Measurements from ENCODE around the gene LDHB. TPM values are rescaled to one million over a fixed set of nuclear protein-coding genes. Genes with fewer than 3 reads are reported as not detected.

Gene LDHB
- total RNA-seq, 3 donors from 2014 or later: 95.4 to 347 (median 252) TPM

DNA sequence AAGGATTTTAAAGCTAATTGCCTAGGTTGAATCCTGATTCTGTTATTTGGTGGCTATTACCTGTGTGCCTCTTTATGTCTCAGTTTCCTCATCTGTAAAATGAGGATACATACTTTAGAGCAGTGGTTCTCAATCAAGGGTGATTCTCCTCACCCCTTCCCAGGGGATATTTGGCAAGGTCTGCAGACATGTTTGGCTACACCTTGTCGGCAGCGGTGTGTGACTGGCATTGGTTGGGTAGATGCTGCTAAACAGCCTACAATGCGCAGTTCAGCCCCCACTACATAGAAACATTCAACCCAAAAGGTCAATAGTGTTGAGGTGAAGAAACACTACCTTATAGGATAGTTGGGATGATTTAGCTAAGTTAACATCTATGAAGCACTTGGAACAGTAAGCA, 23.4 kb downstream of the LDHB start:
- DNase-seq: no peak
- intact Hi-C loops (cut with DNase I, micrococcal nuclease): no loop called here
- no peak overlapping the region for H3K4me3 ChIP-seq
- TF ChIP-seq, protein P1, sequence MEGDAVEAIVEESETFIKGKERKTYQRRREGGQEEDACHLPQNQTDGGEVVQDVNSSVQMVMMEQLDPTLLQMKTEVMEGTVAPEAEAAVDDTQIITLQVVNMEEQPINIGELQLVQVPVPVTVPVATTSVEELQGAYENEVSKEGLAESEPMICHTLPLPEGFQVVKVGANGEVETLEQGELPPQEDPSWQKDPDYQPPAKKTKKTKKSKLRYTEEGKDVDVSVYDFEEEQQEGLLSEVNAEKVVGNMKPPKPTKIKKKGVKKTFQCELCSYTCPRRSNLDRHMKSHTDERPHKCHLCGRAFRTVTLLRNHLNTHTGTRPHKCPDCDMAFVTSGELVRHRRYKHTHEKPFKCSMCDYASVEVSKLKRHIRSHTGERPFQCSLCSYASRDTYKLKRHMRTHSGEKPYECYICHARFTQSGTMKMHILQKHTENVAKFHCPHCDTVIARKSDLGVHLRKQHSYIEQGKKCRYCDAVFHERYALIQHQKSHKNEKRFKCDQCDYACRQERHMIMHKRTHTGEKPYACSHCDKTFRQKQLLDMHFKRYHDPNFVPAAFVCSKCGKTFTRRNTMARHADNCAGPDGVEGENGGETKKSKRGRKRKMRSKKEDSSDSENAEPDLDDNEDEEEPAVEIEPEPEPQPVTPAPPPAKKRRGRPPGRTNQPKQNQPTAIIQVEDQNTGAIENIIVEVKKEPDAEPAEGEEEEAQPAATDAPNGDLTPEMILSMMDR (IDR thresholded peaks at IDR 0.05): no peak
- H3K9me3 ChIP-seq: no peaks in the 10 kb centered on the region
- no peak for ATAC-seq
- no peaks in the 10 kb centered on the region for H3K4me1 ChIP-seq (ENCODE audit: low read depth)
- no peaks in the 10 kb centered on the region for H3K36me3 ChIP-seq (ENCODE audit: low read depth)

DNA sequence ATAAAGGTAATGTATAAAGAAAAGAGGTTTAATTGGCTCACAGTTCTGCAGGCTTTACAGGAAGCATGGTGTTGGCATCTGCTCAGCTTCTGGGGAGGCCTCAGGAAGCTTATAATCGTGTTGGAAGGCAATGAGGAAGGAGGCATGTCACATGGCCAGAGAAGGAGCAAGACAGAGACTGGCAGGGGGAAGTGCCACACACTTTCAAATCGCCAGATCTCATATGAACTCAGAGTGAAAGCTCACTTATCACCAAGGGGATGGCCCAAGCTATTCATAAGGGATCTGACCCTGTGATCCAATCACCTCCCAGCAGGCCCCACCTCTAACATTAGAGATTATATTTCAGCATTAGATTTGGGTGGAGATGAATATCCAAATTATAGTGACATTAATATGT, 26.3 kb downstream of the LDHB start:
- TF ChIP-seq, protein P1 (IDR thresholded peaks at IDR 0.05): no peak
- Histone ChIP-seq H3K9me3 (no peaks in the 10 kb centered on the region), H3K4me1 (ENCODE audit: low read depth) (no peaks in the 10 kb centered on the region), H3K36me3 (ENCODE audit: low read depth) (no peaks in the 10 kb centered on the region), H3K4me3 (no peak overlapping the region)
- ATAC-seq: no peak
- DNase-seq: no peak
- intact Hi-C loops (cut with DNase I, micrococcal nuclease): no loop called here

DNA sequence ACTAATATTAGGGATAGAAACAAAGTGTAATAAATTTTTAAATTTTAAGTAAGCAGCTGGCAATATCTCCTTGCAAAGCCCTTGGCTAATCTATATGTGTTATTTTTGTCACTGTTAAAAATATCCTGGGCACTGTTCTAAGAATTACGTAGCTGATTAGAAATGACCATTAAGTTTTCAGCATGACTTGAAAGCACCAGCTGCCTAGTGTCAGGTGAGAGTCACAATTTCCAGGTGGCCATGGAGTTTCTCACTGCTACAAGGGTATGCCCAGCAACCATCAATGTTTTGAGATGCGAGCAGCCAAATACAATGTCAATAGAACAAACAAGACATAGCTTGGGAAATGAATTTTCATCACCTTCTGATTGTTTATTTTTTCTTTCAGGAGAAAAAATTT, 29.7 kb downstream of the LDHB start:
- DNase-seq: no peak
- no peaks in the 10 kb centered on the region for H3K4me1 ChIP-seq (ENCODE audit: low read depth)
- H3K36me3 ChIP-seq (ENCODE audit: low read depth): no peaks in the 10 kb centered on the region
- intact Hi-C loops (cut with DNase I, micrococcal nuclease): no loop called here
- TF ChIP-seq, protein P1 (IDR thresholded peaks at IDR 0.05): no peak
- no peak overlapping the region for H3K4me3 ChIP-seq
- no peak for ATAC-seq
- no peaks in the 10 kb centered on the region for H3K9me3 ChIP-seq

DNA sequence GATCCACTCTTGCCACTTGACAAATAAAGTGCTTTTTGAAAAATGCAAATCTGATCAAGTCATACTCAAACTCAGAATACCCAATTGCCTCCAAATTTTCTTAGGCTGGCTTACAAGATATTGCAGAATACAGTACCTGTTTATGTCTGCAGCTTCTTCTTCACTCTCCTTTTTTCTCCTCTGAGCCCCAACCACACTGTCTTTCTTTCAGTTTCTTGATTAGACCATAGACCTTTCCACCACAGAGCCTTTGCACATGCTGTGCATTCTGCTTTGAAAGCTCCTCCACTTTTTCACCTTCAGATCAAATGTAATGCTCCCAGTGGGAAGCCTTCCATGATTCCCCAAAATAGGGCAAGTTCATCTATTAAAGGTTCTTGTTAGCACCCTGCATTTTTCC, 39.1 kb downstream of the LDHB start:
- DNase-seq (no peak), ATAC-seq (no peak)
- TF ChIP-seq, protein P1 (IDR thresholded peaks at IDR 0.05): no peak
- no peaks in the 10 kb centered on the region for H3K4me1 ChIP-seq (ENCODE audit: low read depth)
- no peaks in the 10 kb centered on the region for H3K36me3 ChIP-seq (ENCODE audit: low read depth)
- H3K9me3 ChIP-seq: no peaks in the 10 kb centered on the region
- intact Hi-C loops (cut with DNase I, micrococcal nuclease): no loop called here
- H3K4me3 ChIP-seq: no peak overlapping the region

DNA sequence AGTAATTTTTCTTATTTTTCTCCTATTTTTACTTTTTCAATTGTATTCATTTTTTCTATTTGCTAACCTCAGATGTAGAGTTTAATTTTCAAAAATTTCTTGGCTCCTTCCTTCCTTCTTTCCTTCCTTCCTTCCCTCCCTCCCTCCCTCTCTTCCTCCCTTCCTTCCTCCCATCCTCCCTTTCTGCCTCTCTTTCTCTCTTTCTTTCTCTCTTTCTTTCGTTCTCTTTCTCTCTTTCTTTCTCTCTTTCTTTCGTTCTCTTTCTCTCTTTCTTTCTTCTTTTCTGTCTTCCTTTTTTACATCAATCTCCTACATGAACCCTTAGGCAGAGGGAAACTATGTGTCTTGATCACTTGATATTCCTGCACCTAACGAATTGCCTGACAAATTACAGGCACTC, 40.6 kb downstream of the LDHB start:
- ATAC-seq (no peak), DNase-seq (no peak)
- Histone ChIP-seq H3K4me3 (no peak overlapping the region), H3K4me1 (ENCODE audit: low read depth) (no peaks in the 10 kb centered on the region), H3K36me3 (ENCODE audit: low read depth) (no peaks in the 10 kb centered on the region), H3K9me3 (no peaks in the 10 kb centered on the region)
- TF ChIP-seq, protein P1 (IDR thresholded peaks at IDR 0.05): no peak
- intact Hi-C loops (cut with DNase I, micrococcal nuclease): no loop called here

DNA sequence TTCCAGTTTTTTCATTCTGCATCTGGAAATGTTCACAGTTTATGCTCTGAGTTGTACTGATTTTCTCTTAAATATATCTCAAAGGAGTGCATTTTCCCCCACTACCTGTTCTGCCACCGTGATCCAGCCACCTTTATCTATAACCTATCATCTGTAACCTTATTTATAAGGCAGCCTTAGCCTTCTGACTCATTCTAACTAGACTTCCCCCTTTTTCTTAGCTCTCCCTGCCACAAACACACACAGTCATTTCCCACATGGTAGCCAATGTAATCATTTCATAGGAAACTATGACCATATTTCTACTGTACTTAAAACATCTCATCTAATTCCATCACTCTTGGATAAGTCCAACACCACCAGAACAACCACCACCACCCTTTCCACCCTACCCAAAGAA, 42.2 kb downstream of the LDHB start:
- H3K9me3 ChIP-seq: no peaks in the 10 kb centered on the region
- no peak for DNase-seq
- H3K4me3 ChIP-seq: no peak overlapping the region
- TF ChIP-seq, protein P1 (IDR thresholded peaks at IDR 0.05): no peak
- H3K36me3 ChIP-seq (ENCODE audit: low read depth): no peaks in the 10 kb centered on the region
- H3K4me1 ChIP-seq (ENCODE audit: low read depth): no peaks in the 10 kb centered on the region
- intact Hi-C loops (cut with DNase I, micrococcal nuclease): no loop called here
- no peak for ATAC-seq

All from mucosa of descending colon (tissue), 3 donors.